Eye (tissue), 1 donor: ENCODE results near the gene PCDHA9.
"Not testable (repeated sequence)": the region's sequence is repeated elsewhere in the genome, so short reads cannot be mapped to it uniquely, and the experiment has no call there.

Experiments used
- DNase-seq: peaks from one replicate; pipeline ENCODE4 v3.0.0-alpha.2; 2015

Gene PCDHA9

GRCh38 chr5:140848139-140849102 lies at the start of gene PCDHA9:
Gene PCDHA9 (plus strand): TSS chr5:140848382. CDS start chr5:140848496, 114 bp downstream.
- DNase-seq, result peak; percentile 4

- peak; percentile 50 for DNase-seq
Measured at GRCh38 chr5:140800816-140801493, 47.2 kb upstream of the PCDHA9 start, which contains the start of gene PCDHA3. Gene PCDHA3 (plus strand): TSS chr5:140801057.

- DNase-seq, result peak; percentile 2
Measured at GRCh38 chr5:140801494-140801841, 46.7 kb upstream of the PCDHA9 start.

GRCh38 chr5:140802381-140802780 lies 45.8 kb upstream of the PCDHA9 start:
- DNase-seq, result not testable (repeated sequence)

- DNase-seq, result no peak
Measured at GRCh38 chr5:140802781-140803271, 45.4 kb upstream of the PCDHA9 start.

- DNase-seq, result peak; percentile 16
Measured at GRCh38 chr5:140806834-140807775, 41.1 kb upstream of the PCDHA9 start, which contains the start of gene PCDHA4. Gene PCDHA4 (plus strand): TSS chr5:140807068.

- DNase-seq, result not testable (repeated sequence)
Measured at GRCh38 chr5:140808241-140808888, 39.8 kb upstream of the PCDHA9 start.

GRCh38 chr5:140808889-140809291 lies 39.3 kb upstream of the PCDHA9 start:
- DNase-seq, result no peak

GRCh38 chr5:140821375-140822280 lies 26.6 kb upstream of the PCDHA9 start, which contains the start of gene PCDHA5:
Gene PCDHA5 (plus strand): TSS chr5:140821613.
- peak; percentile 19 for DNase-seq

GRCh38 chr5:140822281-140822629 lies 25.9 kb upstream of the PCDHA9 start:
- no peak for DNase-seq

- DNase-seq, result not testable (repeated sequence)
Measured at GRCh38 chr5:140822969-140823368, 25.2 kb upstream of the PCDHA9 start.

- no peak for DNase-seq
Measured at GRCh38 chr5:140823475-140823874, 24.7 kb upstream of the PCDHA9 start.

GRCh38 chr5:140827704-140828361 lies 20.3 kb upstream of the PCDHA9 start, which contains the start of gene PCDHA6:
Gene PCDHA6 (plus strand): TSS chr5:140827960. CDS start chr5:140828092, 132 bp downstream.
- DNase-seq, result peak; percentile 14

GRCh38 chr5:140828362-140828737 lies 19.8 kb upstream of the PCDHA9 start:
- peak; percentile 1 for DNase-seq

- DNase-seq, result not testable (repeated sequence)
Measured at GRCh38 chr5:140829511-140830501, 18.4 kb upstream of the PCDHA9 start.

- DNase-seq, result peak; percentile 10
Measured at GRCh38 chr5:140833993-140834392, 14.2 kb upstream of the PCDHA9 start, which contains the start of gene PCDHA7. Gene PCDHA7 (plus strand): TSS chr5:140834269. CDS start chr5:140834384, 115 bp downstream.

- not testable (repeated sequence) for DNase-seq
Measured at GRCh38 chr5:140834439-140835008, 13.7 kb upstream of the PCDHA9 start.
